Type B pancreatic cell (in vitro differentiated cells): ENCODE data around the gene PLEKHG4B. TPM values are rescaled to one million over a fixed set of nuclear protein-coding genes. Genes with fewer than 3 reads are reported as not detected.

ENCODE experiments used
- DNase-seq: peaks from one replicate; pipeline ENCODE4 v3.0.0; 2021; ENCODE audit warnings: mixed read lengths; ENCODE audit not compliant: unreplicated experiment; ENCODE audit errors: extremely low spot score
- H3K27ac Mint-ChIP-seq: 2 replicates; pipeline ENCODE4 v1.8.0; 2021; ENCODE audit warnings: mild to moderate bottlenecking, mixed read lengths
- H3K27me3 Mint-ChIP-seq: 2 replicates; pipeline ENCODE4 v1.8.0; 2021; ENCODE audit warnings: mixed read lengths
- H3K36me3 Mint-ChIP-seq: 2 replicates; pipeline ENCODE4 v1.8.0; 2021; ENCODE audit warnings: mixed read lengths
- H3K4me1 Mint-ChIP-seq: one replicate; pipeline ENCODE4 v1.8.0; 2021; ENCODE audit warnings: mixed read lengths; ENCODE audit not compliant: unreplicated experiment
- H3K4me3 Mint-ChIP-seq: 2 replicates; pipeline ENCODE4 v1.8.0; 2021; ENCODE audit warnings: mild to moderate bottlenecking, mixed read lengths
- H3K9me3 Mint-ChIP-seq: 2 replicates; pipeline ENCODE4 v1.8.0; 2021; ENCODE audit warnings: mixed read lengths
- total RNA-seq: library from RNA; stranded (reverse); gene quantifications from 2 replicates; pipeline ENCODE4 v1.2.1, GENCODE V29; 2021; ENCODE audit warnings: low replicate concordance
- TF ChIP-seq, protein P1 (sequence below): fragments of 200-600 bp; sonication (generic); conservative IDR thresholded peaks from 2 replicates; pipeline ENCODE4 v1.5.0; 2021; ENCODE audit warnings: antibody characterized with exemption, mild to moderate bottlenecking

Gene PLEKHG4B
- total RNA-seq, 1 donor from 2014 or later, result 32.8 TPM

DNA sequence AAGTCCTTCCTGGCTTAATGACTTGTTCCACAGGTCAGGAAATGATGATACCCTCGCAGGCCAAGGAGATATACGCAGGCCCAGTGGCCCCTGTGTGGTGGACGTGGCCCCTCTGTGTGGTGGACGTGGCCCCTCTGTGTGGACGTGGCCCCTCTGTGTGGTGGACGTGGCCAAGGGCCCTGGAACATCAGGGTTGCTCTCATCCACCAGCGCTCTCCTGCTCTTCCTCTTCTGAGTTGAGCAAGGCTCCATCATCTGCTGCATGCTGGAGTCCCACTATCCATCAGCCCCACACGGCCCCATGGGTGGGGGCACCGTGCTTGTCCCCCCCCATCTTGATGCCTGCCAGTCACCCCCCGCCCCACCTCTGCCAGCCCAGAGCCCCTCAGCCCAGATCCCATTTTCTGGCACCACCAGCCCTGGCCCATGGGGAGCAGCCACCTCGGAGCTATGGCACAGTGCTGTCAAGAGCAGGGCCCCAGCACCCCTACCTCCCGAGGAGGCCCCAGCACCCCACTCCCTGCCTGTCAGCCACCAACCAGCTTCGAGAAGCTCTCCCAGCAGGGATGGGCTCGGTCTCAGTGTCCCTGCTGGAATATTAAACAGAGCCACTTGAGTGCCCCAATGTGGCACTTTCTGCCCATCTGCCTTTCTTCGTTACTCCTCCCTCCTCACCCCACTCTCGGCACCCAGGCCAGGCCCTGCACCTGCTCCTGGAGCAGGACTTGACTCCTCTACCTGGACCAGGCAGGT lies 107.4 kb downstream of the PLEKHG4B start:
- Mint-ChIP-seq H3K27me3 (no peaks in the 10 kb centered on the region), H3K4me1 (peaks cover 17% of the 10 kb centered on the region), H3K4me3 (no peak overlapping the region), H3K36me3 (peaks cover 4% of the 10 kb centered on the region), H3K27ac (no peak overlapping the region), H3K9me3 (no peaks in the 10 kb centered on the region)
- DNase-seq, result no peak
- TF ChIP-seq, protein P1, sequence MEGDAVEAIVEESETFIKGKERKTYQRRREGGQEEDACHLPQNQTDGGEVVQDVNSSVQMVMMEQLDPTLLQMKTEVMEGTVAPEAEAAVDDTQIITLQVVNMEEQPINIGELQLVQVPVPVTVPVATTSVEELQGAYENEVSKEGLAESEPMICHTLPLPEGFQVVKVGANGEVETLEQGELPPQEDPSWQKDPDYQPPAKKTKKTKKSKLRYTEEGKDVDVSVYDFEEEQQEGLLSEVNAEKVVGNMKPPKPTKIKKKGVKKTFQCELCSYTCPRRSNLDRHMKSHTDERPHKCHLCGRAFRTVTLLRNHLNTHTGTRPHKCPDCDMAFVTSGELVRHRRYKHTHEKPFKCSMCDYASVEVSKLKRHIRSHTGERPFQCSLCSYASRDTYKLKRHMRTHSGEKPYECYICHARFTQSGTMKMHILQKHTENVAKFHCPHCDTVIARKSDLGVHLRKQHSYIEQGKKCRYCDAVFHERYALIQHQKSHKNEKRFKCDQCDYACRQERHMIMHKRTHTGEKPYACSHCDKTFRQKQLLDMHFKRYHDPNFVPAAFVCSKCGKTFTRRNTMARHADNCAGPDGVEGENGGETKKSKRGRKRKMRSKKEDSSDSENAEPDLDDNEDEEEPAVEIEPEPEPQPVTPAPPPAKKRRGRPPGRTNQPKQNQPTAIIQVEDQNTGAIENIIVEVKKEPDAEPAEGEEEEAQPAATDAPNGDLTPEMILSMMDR, result no peak

DNA sequence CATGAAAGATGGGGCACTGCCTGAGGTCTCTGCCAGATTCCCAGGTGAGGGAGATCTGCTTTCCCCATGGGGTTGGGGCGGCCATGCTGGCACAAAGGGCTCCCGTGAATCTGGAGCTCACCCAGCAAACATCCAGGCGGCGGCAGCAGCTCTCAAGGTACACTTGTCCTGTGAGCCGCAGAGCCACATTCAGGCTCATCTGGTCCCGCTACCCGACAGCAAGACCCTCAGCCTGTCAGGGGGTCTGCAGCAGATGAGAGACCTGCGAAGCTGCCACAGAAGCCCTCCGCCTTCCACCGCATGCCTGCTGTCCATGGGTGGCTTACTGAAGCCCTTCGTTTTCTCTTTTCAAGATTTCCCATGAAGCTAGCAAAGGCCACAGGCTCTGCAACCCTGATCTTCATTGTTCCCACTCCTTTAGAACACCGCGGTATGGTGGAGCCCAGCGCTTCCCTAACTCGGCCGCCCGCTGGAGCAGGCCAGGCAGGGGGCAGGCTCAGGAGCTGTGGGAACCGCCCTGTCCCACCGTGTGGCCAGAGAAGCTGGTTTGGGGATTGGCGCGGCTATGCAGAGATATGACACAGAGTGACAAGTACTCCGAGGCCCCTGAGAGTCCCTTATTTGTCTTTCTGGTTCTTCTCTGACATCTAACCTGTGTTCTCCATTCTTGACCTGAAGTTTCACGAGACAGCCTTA lies 108.1 kb downstream of the PLEKHG4B start:
- Mint-ChIP-seq H3K27me3 (no peaks in the 10 kb centered on the region), H3K9me3 (no peaks in the 10 kb centered on the region), H3K4me1 (peaks cover 17% of the 10 kb centered on the region), H3K27ac (no peak overlapping the region), H3K4me3 (no peak overlapping the region), H3K36me3 (peaks cover 10% of the 10 kb centered on the region)
- DNase-seq, result no peak
- TF ChIP-seq, protein P1, result no peak

DNA sequence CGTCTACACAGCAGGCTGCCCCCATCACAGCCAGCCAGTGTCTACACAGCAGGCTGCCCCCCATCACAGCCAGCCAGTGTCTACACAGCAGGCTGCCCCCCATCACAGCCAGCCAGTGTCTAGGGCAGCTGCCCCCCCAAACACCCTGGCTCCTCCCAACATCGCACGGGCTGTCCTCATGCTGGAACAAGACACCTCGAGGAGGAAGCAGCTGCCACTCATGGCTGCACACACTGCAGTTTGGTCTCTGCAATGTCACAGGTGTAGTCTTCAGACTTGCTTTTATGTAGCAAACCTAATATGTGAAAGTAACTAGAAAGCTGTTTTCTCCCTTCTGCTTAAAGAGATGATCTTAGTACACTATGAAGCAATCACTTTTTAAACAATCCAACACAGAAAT lies 109.0 kb downstream of the PLEKHG4B start:
- peaks cover 17% of the 10 kb centered on the region for H3K4me1 Mint-ChIP-seq
- H3K36me3 Mint-ChIP-seq, result peaks cover 10% of the 10 kb centered on the region
- no peaks in the 10 kb centered on the region for H3K27me3 Mint-ChIP-seq
- H3K27ac Mint-ChIP-seq, result no peak overlapping the region
- TF ChIP-seq, protein P1, result no peak
- H3K4me3 Mint-ChIP-seq, result no peak overlapping the region
- no peak for DNase-seq
- H3K9me3 Mint-ChIP-seq, result no peaks in the 10 kb centered on the region

DNA sequence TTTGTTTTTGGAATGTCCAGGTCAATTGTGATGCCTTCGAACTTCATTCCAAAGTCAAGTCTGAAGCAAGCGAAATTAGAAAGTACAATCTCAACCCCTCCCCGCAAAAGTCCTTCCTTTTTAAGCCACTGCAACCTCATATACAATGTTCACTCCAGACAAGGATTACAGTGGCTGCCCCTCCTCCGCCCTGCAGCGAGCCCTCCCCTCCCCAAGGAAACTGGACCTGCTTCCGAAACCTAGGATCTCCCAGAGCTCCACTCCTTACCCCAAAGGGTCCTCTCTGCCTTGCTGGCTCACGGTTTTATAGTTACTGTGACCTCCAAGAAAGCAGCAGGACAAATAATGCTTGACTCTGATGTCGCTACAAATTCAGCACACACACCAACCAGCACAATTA lies 109.7 kb downstream of the PLEKHG4B start:
- H3K36me3 Mint-ChIP-seq, result peaks cover 10% of the 10 kb centered on the region
- H3K27ac Mint-ChIP-seq, result no peak overlapping the region
- H3K4me1 Mint-ChIP-seq, result peaks cover 17% of the 10 kb centered on the region
- no peak overlapping the region for H3K4me3 Mint-ChIP-seq
- no peaks in the 10 kb centered on the region for H3K9me3 Mint-ChIP-seq
- DNase-seq, result no peak
- H3K27me3 Mint-ChIP-seq, result no peaks in the 10 kb centered on the region
- TF ChIP-seq, protein P1, result no peak

DNA sequence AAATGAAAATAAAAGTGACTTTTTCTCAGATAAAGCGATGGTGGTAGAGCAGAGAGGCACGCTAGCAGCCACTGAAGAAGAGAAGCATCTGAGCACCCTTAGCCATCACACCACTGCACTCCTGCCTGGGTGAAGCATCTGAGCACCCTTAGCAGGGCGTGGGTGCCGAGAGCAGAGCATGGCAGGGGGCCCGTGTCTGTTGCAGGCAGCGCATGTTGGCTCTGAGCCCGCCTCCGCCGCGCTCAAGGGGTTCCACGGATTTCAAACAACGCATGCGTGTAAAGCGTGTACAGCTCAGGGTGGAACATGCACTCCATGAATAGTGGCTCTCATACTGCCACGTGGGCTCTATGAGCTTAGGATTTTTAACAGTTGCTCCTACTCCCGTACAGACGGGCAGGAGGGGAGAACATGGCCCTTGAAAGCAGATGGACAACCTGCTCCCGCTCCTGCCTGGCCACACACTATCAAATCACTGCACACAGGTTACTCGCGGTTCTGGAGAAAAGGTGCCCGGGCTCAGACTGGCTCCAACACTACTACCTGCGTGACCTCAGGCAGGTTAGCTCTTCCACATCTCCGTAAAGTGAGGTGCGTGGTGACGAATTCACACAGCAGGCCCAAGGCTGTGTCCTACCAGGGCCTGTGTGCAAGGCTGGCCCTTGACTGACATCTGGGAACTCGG lies 111.4 kb downstream of the PLEKHG4B start:
- no peak for DNase-seq
- Mint-ChIP-seq H3K36me3 (peaks cover 10% of the 10 kb centered on the region), H3K27me3 (no peaks in the 10 kb centered on the region), H3K4me3 (no peak overlapping the region), H3K27ac (no peak overlapping the region), H3K9me3 (no peaks in the 10 kb centered on the region), H3K4me1 (peaks cover 17% of the 10 kb centered on the region)
- TF ChIP-seq, protein P1, result no peak
